ENCODE results near the gene GYS2. TPM values are rescaled to one million over a fixed set of nuclear protein-coding genes. Genes with fewer than 3 reads are reported as not detected.

The GYS2 gene
- total RNA-seq, 1 experiment from 2014 or later, result 0.47 TPM

DNA sequence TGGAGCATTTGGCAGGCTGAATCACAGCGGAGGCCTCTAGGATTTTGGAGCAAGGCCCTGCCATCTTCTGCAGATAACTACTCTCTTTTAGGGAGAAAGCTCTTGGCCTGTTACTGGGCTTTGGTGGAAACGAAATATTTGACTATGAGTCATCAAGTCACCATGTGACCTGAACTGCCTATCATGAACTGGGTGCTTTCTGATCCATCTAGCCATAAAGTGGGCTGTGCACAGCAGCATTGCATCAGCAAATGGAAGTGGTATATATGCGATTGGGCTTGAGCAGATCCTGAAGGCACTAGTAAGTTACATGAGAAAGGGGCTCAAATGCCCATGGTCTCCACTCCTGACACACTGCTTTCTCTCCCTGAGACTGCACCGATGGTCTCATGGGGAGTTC, 21.1 kb downstream of the GYS2 start:
- POLR2A ChIA-PET, result no interaction called here
- no peaks in the 10 kb centered on the region for H3K27me3 Mint-ChIP-seq (ENCODE audit: insufficient read depth, unreplicated experiment)
- TF ChIP-seq, protein P1, sequence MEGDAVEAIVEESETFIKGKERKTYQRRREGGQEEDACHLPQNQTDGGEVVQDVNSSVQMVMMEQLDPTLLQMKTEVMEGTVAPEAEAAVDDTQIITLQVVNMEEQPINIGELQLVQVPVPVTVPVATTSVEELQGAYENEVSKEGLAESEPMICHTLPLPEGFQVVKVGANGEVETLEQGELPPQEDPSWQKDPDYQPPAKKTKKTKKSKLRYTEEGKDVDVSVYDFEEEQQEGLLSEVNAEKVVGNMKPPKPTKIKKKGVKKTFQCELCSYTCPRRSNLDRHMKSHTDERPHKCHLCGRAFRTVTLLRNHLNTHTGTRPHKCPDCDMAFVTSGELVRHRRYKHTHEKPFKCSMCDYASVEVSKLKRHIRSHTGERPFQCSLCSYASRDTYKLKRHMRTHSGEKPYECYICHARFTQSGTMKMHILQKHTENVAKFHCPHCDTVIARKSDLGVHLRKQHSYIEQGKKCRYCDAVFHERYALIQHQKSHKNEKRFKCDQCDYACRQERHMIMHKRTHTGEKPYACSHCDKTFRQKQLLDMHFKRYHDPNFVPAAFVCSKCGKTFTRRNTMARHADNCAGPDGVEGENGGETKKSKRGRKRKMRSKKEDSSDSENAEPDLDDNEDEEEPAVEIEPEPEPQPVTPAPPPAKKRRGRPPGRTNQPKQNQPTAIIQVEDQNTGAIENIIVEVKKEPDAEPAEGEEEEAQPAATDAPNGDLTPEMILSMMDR (IDR thresholded peaks at IDR 0.05; ENCODE audit: unreplicated experiment), result no peak
- no TSS peak for BruUV-seq (replicated peaks)
- DNase-seq (ENCODE audit: unreplicated experiment), result peak; percentile 1
- no peak overlapping the region for H3K4me3 Mint-ChIP-seq (ENCODE audit: unreplicated experiment)
- H3K4me1 Mint-ChIP-seq (ENCODE audit: insufficient read depth, unreplicated experiment), result peaks cover 4% of the 10 kb centered on the region
- intact Hi-C loops (cut with micrococcal nuclease), result no loop called here
- H3K27ac Mint-ChIP-seq (ENCODE audit: low read depth, unreplicated experiment), result no peak overlapping the region
- no peaks in the 10 kb centered on the region for H3K36me3 Mint-ChIP-seq (ENCODE audit: insufficient read depth, unreplicated experiment)
- CTCF ChIA-PET, result interaction anchor here (0.7 kb wide), 1 partner anchor 113 kb away, joined by 3 read pairs; no protein-coding TSS in a partner anchor
- peaks cover 14% of the 10 kb centered on the region for H3K9me3 Mint-ChIP-seq (ENCODE audit: unreplicated experiment)

DNA sequence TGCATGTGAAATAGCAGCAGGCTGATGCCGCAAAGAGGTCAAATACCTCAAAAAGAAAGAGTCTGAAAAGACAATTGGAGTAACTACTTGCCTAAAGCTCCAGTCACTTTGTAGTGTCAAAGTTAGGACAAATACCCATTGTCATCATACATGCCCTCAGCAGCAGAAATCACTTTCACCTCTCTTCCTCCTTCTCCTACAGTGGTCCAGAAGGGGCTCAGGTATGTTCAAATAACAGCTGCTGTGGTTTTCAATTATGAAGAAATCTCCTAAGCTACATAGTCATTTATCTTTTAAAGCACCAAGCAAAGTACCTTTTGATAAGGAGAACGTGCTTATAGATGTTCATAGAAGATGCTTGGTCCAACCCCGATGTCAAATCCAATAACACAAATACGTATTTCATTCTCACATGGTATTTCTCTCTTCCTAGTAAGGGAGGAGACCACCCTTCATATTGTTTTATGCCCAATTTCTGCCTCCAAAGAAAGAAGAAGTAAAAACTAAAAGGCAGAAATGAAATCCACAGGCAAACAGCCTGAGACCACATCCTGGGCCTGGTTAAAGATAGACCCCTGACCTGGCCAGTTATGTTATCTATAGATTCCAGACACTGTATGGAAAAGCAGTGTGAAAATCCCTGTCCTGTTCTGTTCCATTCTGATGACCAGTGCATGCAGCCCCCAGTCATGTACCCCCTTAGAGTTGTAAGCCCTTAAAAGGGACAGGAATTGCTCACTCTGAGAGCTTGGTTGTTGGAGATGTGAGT, 23.7 kb downstream of the GYS2 start:
- CTCF ChIA-PET, result interaction anchor here (0.8 to 1.7 kb wide), 2 partner anchors 18 to 99 kb away, joined by 4 to 6 read pairs; no protein-coding TSS in a partner anchor
- BruUV-seq (replicated peaks), result no TSS peak
- POLR2A ChIA-PET, result no interaction called here
- H3K27ac Mint-ChIP-seq (ENCODE audit: low read depth, unreplicated experiment), result no peak overlapping the region
- no peak for DNase-seq (ENCODE audit: unreplicated experiment)
- no peaks in the 10 kb centered on the region for H3K36me3 Mint-ChIP-seq (ENCODE audit: insufficient read depth, unreplicated experiment)
- intact Hi-C loops (cut with micrococcal nuclease), result no loop called here
- TF ChIP-seq, protein P1 (IDR thresholded peaks at IDR 0.05; ENCODE audit: unreplicated experiment), result no peak
- H3K4me1 Mint-ChIP-seq (ENCODE audit: insufficient read depth, unreplicated experiment), result no peaks in the 10 kb centered on the region
- H3K27me3 Mint-ChIP-seq (ENCODE audit: insufficient read depth, unreplicated experiment), result no peaks in the 10 kb centered on the region
- H3K4me3 Mint-ChIP-seq (ENCODE audit: unreplicated experiment), result no peak overlapping the region
- no peaks in the 10 kb centered on the region for H3K9me3 Mint-ChIP-seq (ENCODE audit: unreplicated experiment)

DNA sequence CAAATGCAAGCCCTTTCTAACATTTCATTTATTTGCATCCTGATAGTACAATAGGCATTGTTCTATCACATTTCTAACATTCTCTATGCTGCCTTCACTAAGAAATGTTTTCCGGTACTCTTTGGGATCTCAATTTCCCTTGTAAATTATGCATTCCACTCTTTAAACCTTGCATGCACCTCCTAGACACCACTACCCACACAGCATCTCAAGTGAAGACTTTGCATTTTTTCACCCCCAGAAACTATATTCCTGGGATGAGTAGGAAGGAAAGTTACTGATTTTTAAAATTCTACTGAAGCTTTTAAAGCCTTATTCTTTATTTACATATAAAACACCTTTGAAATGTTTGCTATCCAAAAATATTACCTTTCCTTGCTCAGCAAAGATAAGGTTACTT, 27.1 kb downstream of the GYS2 start:
- POLR2A ChIA-PET, result interaction anchor here (1.3 kb wide), 1 partner anchor 10 kb away, joined by 3 read pairs; no protein-coding TSS in a partner anchor
- no peaks in the 10 kb centered on the region for H3K4me1 Mint-ChIP-seq (ENCODE audit: insufficient read depth, unreplicated experiment)
- no peaks in the 10 kb centered on the region for H3K36me3 Mint-ChIP-seq (ENCODE audit: insufficient read depth, unreplicated experiment)
- DNase-seq (ENCODE audit: unreplicated experiment), result no peak
- intact Hi-C loops (cut with micrococcal nuclease), result no loop called here
- H3K9me3 Mint-ChIP-seq (ENCODE audit: unreplicated experiment), result no peaks in the 10 kb centered on the region
- H3K4me3 Mint-ChIP-seq (ENCODE audit: unreplicated experiment), result no peak overlapping the region
- H3K27me3 Mint-ChIP-seq (ENCODE audit: insufficient read depth, unreplicated experiment), result no peaks in the 10 kb centered on the region
- no TSS peak for BruUV-seq (replicated peaks)
- TF ChIP-seq, protein P1 (IDR thresholded peaks at IDR 0.05; ENCODE audit: unreplicated experiment), result no peak
- H3K27ac Mint-ChIP-seq (ENCODE audit: low read depth, unreplicated experiment), result no peak overlapping the region
- CTCF ChIA-PET, result interaction anchor here (0.7 kb wide), 1 partner anchor 869 kb away, joined by 3 read pairs; no protein-coding TSS in a partner anchor

DNA sequence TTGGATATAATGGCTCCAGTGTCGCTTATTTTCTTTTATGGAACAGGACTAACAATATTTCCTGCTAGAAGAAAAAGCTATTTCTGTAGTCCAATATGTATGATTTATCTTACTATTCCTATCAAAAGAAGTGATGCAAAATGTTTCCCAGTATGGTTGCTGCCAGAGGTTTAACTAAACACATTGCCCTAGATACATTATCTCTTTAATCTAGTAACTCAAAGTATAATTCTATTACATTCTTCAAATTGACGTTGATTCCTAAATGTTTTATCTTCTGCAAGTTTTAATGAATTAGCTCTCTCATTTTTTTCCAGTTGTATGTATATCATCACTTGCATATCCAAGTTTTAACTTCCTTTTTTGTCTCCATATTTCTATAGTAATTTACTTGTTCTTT, 28.2 kb downstream of the GYS2 start:
- Mint-ChIP-seq H3K27ac (ENCODE audit: low read depth, unreplicated experiment) (no peak overlapping the region), H3K4me1 (ENCODE audit: insufficient read depth, unreplicated experiment) (no peaks in the 10 kb centered on the region), H3K27me3 (ENCODE audit: insufficient read depth, unreplicated experiment) (no peaks in the 10 kb centered on the region), H3K4me3 (ENCODE audit: unreplicated experiment) (no peak overlapping the region), H3K36me3 (ENCODE audit: insufficient read depth, unreplicated experiment) (no peaks in the 10 kb centered on the region), H3K9me3 (ENCODE audit: unreplicated experiment) (no peaks in the 10 kb centered on the region)
- CTCF ChIA-PET, result interaction anchor here (0.6 kb wide), 2 partner anchors 78 to 102 kb away, joined by 3 to 5 read pairs; no protein-coding TSS in a partner anchor
- DNase-seq (ENCODE audit: unreplicated experiment), result no peak
- intact Hi-C loops (cut with micrococcal nuclease), result no loop called here
- no TSS peak for BruUV-seq (replicated peaks)
- TF ChIP-seq, protein P1 (IDR thresholded peaks at IDR 0.05; ENCODE audit: unreplicated experiment), result no peak
- POLR2A ChIA-PET, result no interaction called here

Data from MCF 10A (cell line).